Left colon (tissue), 2 donors: Measurements from ENCODE around the gene TGFBR2. TPM values are rescaled to one million over a fixed set of nuclear protein-coding genes. Genes with fewer than 3 reads are reported as not detected.

Source experiments
- ATAC-seq: fragments of 200-7000 bp; cut with Tn5 transposase; one replicate; pipeline ENCODE4 v1.9.1; 2020; ENCODE audit warnings: mild to moderate bottlenecking, moderate library complexity
- DNase-seq, 2 donors: peaks; one replicate each; pipeline ENCODE4 v3.0.0-alpha.2; 2020
- intact Hi-C, 2 donors: fragments of 100-400 bp; cut with DNase I in 1 of 2; cut with micrococcal nuclease in 1 of 2; formaldehyde crosslinking; loops; one replicate each; pipeline versions ENCODE4 v1.11.2 to v1.14.0; 2022; cut with DNase I, micrococcal nuclease
- total RNA-seq, 2 donors: library from RNA; stranded (reverse); fragmentation: NEBNext Ultra II Directional; extraction: Animal tissue kit (Norgen Biotek cat#: 25700); gene quantifications; one replicate each; pipeline ENCODE4 v1.2.1, GENCODE V29; 2021
- donor health status: DM: no; HTN: no; CAD: no.
- donor health status: DM: yes; HTN: yes; CAD: no.

TGFBR2 gene
- total RNA-seq, 2 donors from 2014 or later = 43.0 to 57.6 TPM

DNA sequence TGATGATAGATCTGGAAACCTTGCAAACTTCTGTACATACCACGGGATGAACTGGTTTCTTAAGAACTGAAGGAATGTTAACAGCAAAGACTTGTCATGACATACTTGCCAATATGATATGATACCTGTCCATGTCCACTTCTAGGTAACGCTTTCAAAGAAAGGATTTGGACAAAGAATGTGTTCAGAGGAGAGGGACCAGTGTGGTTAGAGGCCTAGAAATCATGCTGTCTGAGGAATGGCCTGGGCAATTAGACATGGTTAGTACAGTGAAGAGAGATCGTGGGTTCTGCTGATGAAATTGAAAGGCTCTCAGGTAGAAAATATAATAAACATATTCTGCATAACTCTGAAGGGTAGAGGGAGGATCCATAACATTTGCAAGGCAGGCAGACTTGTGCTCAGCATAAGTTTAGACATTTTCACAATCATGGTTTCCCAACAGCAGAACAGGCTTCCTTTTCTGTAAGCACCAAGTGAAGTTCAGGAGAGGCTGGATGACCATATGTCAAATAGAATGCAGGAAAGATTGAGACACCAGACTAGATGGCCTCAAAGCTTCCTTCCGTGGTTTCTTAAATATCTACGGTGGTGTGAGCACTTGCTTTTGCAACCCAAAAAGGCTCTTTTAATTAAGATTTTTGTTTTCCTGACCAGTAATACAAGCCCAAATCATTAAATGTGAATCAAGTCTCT, 39.9 kb downstream of the TGFBR2 start:
- no peak for ATAC-seq
- intact Hi-C loops = no loop called here
- DNase-seq = no peak

DNA sequence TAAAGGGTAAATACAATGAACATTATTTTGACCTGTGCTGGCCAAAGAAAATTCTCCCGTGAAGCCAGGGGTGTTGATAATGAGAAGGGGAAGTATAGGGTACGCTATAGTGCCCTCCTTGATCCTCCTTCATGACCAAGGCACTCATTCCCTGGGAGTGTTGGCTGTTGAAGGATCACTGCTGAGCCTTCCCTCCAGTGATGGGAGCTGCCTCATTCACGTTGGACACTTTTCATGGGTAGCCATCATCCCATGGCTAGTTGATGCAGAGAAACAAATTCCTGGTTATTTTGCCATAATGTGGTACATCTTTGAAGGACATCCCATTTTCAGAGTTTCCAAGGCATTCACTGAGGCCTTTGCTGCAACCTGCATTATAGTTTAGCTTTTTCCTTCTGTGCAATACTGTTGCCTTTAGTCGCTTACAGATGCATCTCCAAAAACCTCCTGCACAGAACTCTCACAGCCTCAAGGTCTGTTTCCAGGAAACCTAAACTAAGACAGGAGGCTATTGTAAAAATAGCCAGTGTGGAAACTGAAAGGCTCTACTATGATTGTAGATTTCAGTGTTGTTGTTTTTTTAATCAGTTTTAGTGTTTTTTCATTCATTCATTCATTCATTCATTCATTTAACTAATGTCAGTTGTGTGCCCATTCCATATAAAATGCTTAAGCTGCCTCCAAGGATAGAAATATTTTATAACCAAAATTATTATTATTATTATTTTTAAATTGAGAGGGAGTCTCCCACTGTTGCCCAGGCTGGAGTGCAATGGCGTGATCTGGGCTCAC, 40.8 kb downstream of the TGFBR2 start:
- DNase-seq (no peak), ATAC-seq (no peak)
- intact Hi-C loops = no loop called here

DNA sequence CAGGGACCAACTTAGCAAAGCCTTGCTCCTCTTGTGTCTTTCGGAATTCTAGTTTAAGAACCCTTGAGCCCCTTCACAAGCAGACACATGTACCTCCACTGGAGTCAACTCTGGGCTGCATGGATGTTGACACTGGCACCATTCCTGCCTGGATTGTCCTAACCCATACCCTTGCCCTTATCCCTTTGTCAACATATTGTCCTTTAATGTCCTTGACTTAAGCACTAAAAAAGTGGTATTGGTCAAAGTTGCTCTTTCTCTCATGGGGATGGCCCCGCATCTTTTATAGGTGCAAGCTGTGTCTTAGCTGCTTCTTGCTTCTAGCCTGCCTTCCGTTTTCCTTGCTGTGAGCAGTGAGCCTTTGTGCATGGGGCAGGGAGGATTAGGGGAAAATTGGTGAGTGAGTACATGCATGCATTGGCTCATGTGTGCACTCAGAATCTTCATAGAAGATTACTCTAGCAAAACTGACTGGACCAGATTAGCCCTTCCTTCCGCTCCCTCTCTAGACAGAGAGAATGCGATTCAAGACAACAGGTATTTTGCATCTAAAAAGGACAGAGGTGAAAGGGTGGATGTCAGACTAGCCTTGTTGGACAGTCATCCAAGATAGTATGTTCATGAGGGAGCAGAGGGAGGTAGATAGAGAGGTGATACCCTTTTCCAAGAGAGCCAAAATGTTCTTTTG, 42.4 kb downstream of the TGFBR2 start:
- DNase-seq (no peak), ATAC-seq (no peak)
- intact Hi-C loops = no loop called here

DNA sequence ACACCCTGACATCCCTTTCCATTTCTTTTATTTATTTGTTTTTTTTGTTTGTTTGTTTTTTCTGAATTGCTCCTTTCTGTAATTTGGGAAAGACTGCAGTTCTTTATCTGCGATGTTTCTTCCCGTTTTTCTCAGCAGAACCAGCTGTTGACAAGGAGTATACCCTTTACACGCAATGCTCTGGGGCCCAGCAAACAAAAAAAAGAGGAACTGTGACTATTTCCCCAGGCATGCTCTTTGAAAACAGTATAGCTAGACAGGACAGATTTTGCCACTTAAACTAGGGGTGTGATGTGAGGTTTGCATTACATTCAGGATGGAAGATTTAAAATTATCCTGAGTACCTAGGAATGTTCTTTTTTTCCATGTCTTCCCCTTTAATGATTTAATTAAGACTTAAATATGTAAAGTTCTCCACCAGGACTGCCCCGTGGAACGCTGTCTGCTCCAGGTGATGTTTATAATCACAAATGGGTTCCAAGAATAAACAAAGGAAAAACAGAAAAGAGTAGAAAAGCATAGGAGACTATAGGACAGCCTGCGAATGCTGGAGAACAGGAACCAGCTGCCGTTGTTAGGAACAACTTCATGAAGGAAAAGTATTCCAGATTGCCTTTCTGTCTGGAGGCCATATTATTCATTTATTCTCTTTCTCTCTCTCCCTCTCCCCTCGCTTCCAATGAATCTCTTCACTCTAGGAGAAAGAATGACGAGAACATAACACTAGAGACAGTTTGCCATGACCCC, 43.3 kb downstream of the TGFBR2 start:
- intact Hi-C loops = no loop called here
- no peak for DNase-seq
- peak; percentile 33 for ATAC-seq

DNA sequence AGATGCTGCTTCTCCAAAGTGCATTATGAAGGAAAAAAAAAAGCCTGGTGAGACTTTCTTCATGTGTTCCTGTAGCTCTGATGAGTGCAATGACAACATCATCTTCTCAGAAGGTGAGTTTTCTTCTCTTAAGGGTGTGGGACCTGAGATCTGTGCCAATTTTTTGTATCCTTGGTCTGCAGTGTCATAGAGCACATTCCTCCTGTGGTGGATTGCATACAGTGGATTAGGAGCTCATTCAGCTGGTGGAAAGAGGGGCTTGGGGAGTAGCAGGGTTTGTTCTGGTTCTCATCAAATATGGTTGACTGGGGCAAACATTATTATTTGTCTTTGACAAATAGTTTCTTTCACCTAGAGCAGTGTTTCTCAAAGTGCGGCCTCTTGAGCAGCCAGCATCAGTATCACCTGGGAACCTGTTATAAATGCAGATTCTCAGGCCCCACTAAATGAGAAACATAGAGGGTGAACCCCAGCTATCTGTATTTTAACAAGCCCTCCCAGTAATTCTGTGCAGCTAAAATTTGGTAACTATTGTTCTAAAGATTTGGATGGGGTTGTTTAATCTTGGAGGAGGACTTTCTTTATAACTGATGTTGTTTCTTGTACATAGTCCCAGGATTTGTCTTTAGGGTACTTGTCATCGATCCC, 44.1 kb downstream of the TGFBR2 start:
- ATAC-seq = no peak
- DNase-seq = no peak
- intact Hi-C loops = no loop called here

DNA sequence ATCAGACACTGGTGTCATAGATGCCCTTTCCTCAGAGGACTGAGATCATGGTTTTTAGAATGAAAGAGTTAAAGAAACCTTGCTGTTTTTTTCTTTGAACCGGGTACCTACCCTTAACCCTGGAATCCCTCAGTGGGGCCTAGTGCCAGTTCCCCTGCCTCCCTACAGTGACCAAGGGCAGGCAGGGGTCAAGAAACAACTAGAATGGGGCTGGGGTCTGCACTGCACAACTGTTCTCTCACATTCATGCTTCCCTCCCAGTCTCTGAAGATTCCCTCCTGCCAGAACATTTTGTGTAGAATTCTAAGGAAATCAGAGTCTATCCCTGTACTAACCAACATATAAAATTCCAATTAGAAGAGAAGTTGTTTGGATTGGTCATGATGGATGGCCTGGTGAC, 47.9 kb downstream of the TGFBR2 start:
- no peak for DNase-seq
- intact Hi-C loops = no loop called here
- ATAC-seq = no peak

DNA sequence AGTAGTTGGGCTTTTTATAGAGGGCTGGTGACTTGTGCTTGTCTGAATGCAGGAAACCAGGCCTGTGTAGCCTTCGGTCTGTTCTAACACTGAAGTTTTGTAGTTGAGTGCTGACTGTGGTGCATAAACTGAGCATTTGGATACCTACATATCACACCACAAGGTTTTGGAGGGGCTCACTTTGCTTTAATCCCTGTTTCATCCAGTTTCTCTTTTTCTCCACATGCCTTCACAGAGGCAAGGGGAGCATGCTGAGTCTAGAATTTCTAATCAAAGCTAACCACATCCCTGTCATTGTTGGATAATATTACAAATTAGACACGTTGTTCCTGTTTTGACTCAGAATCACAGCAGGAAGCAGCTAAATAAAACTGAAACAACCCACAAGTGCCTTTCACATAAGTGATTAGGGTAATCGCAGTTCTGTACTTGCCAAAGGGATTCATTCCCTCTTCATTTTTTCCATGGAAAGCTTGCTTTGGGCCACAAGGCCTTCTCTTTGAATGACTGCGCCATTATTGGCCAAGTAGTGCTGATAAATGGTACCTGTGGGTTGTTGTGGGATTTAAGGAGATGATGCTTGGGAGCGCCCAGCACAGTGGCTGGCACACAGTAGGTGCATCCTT, 48.9 kb downstream of the TGFBR2 start:
- intact Hi-C loops = no loop called here
- no peak for DNase-seq
- no peak for ATAC-seq

DNA sequence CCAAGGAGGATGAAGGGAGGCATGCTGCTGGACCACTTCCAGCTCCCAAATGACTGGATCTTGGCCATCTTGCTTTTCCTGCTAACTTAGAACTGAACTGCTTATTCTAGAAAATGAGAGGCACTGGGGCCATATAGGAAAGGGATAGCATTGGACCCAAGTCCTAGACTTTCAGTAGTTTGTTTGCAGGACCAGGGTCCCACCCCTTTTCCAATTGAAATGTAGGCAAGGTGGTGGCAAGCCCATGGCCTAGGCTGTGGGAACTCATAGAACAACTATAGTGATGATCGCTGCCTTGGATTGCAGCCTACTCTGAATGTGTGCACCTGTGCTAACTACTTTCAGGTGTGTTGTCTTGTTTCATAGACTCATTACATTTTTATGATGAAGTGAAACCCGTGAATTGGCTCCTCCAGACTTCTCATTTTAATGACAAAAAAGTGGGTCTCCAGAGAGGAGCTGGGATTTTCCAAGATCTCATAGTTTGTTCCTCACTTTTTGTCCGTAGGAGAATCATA, 50.3 kb downstream of the TGFBR2 start:
- intact Hi-C loops = no loop called here
- no peak for ATAC-seq
- no peak for DNase-seq

DNA sequence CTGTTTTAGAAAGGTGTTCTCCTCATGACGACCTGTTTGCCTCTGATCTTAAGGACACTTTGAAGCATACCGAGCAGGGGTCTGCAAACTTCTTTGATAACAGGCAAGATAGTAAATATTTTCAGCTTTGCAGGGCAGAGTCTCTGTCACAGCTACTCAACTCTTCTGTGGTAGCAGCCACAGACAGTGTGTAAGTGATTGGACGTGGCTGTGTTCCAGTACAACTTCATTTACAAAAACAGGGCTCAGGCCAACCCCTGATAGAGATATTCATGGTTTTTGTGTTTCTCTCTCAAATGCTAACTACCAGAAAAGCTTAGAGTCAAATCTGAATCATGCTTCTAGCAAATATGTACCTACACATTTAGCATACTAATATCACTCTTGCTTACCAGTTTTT, 51.5 kb downstream of the TGFBR2 start:
- ATAC-seq = no peak
- DNase-seq = no peak
- intact Hi-C loops = no loop called here

DNA sequence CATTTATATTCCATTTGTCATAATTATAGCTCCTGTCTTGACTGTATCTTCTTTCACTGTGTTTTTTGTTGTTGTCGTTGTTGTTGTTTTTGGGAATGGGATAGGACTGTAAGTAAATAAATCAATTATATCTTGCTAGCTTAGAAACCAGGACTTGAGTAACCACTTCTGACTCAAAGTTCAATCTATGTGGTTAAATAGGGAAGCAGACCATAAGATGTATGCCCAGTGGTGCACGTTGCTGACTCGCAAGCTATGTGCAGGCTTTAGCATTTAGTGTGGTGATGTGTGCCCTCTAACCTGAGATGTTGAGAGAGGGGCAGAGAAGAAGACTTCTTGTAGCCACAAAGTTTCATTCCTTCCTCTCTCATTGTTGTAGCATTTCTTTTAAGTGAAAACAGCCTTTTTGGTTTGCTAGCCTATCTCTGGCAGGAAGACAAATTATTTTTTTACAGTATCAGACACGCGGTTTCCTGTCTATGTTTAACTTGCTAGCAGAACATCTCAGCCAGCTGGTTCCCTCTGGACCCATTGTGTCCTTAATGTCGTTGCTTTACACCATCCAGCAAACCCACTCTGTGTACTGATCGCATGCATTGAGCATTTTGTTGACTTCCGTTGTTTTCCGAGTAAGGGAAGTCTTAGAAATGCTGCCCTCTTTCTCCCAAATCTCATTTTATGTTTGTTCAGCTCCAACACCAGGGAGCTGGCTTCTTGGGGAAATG, 52.1 kb downstream of the TGFBR2 start:
- peak; percentile 24 for ATAC-seq
- intact Hi-C loops = no loop called here

DNA sequence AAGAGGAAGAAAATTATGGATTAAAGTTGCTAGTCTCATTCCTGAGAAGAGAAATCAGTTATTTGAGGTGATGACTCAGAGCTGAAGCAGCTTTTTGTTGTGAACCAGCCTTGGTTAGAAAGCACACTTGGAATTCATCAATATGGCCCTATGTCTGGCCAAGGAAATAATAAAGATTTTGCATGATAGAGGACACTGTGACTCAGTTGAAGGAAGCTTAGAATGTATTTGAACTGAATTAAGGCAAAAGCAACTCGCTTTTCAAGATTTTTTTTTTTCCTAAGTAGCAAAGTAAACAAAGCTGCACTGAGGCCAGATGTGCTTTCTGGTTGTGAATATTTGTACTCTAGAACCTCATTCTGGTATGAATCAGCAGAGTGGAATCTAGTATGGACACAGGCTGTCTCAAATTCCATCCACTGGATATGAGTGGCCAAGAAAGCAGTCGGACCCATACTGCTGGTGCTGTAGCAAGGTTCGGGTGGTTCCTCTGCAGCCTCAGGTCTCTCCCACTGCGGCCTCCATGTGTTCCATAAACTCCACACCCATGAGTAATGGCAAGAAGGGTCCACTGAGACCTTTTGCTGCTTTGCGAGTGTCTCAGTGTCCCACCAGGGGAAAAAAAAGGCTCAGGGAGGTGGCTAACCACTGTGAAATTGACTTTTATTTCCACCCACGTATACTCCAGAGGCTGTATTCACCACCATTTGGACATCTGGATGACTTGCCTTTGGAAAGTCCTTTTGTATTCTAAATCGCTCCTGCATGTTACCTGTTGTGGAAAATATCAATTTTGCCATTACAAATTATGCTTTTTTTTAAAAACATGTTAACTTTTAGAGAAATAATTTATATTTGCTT, 53.1 kb downstream of the TGFBR2 start:
- DNase-seq = no peak
- intact Hi-C loops = no loop called here

More for the DNA sequence above, 52.1 kb downstream of the TGFBR2 start:
- no peak for DNase-seq

DNA sequence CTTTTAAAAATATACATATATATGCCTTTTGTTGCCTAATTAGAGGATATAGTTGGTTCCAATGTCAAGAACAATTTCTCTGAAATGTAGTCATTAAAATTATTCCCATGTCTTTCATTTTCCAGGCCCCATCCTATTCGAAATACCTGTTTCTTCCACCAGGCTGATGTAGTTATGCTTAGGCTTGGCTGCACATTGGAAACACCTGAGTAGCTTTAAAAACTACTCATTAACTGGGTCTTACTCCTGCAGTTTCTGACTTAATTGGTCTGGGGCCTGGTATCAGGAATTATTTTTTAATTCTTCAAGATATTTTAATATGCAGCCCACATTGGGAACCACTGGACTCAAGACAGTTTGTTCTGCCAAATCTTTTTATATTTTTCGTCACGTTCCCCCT, 53.7 kb downstream of the TGFBR2 start:
- ATAC-seq (no peak), DNase-seq (no peak)
- intact Hi-C loops = no loop called here

More for the DNA sequence above, 53.1 kb downstream of the TGFBR2 start:
- ATAC-seq = no peak

DNA sequence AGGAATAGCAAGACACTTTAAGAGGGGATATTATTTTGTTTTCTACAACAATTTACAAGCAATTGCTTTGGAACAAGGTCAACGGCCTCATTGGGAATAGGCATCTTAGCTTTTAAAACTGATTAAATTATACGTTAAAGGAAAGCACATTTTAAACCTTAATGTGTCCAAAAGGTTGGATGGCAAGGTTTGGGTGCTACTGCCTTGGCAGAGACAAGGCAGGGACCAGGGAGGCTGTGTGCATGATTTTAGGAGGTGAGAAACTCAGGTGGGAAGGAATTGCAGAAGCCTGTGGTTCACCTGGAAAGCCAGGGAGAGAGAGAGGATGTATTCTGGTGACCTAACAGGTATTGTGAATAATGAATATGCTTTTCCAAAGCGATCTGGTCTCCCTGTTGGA, 54.3 kb downstream of the TGFBR2 start:
- no peak for DNase-seq
- ATAC-seq = no peak
- intact Hi-C loops = no loop called here

DNA sequence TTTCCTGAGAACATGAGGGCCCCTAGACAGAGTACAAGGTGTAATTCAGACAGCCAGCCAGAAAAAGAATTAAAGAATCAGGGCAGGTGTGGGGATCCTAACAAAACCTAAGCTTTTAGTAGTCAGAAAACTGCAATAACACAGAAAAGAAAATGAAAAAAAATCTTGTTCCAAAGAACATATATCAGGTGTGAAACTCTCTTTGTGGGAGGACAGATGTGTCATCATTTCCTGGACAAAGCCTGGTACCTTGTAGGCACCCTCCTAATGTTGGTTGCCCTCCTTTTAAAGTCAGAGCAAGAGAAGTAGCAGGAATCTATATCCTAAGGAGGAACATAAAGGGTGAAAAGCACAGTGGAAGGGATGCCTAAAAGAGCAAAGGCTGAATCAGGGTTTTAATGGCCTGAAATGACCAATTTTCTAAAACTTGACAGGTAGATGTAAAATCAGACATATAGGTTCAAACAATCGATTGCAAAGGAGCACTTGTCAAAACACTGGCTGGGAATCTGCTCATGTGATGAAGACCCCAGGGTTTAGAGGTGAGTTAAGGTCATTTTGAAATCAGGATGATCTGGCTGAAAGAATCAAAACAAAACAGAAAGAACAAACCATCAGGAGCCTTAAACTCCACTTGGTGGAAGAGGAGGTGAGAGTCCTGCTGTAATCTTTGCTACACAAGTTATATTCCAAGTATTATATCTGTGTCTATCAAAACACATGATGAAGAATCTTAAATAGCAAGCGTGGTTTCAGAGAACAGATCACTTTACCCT, 54.9 kb downstream of the TGFBR2 start:
- ATAC-seq (no peak), DNase-seq (no peak)
- intact Hi-C loops = no loop called here

DNA sequence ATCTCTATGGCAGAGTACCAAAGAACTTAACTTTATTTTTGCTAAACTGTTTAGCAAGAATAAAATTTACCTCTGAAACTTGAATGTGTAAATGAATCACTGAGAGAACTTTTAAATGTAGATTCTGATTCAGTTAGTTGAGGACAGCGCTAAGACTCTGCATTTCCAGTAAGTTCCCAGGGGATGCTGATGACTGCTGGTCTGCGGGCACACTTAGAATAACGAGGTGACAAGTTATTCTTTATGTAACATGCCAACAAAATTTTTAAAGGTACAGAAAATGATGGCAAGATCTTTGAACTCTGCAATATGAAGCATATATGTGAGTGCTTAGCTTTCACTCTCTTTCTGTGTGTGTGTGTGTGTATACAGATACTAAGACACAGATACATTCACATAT, 56.4 kb downstream of the TGFBR2 start:
- intact Hi-C loops = no loop called here
- no peak for DNase-seq
- no peak for ATAC-seq
